IPS DF 19.7 (cell line): ENCODE data around the gene FURIN.
"Not testable (repeated sequence)": the region's sequence is repeated elsewhere in the genome, so short reads cannot be mapped to it uniquely, and the experiment has no call there.

Experiments
- DNase-seq: peaks from one replicate; pipeline ENCODE4 v3.0.0-alpha.2; 2013; ENCODE audit warnings: low read depth, low spot score

The FURIN gene

DNA sequence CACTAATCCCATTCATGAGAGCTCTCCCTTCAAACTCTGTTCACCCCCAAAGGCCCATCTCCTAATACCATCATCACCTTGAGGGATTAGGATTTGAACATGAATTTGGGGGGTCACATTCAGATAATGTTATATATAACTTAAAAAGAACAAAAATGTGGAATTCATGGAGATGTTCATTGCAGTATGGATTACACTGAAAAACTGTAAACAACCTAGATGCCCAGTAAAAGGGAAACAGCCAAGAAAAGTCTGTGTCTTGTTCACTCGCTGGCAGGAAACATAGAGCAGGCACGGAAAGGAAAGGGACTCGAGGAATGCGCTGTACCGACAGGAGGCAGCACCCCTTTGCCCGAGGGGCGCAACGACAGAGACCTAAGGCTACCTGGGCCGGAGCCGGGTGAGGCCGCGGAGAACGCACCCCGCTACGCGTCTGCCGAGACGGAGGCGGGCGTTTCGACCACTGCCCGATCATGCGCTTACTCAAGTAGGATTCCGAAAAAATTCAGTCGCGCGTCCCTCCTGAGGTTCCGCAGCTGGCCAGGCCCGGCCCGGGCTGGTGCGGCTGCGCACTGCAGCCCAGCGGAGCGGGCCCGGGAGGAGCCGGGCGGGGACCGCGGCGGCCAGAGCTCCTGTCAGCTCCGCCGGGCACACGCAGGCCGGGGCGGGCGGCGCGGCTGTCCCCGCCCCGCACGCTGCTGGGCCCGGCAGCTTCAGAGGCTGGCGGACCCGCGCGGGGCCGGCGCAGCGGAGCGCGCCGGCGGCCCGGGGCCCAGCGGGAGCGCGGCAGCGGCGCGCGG, 33.9 kb downstream of the FURIN start:
- no peak for DNase-seq

DNA sequence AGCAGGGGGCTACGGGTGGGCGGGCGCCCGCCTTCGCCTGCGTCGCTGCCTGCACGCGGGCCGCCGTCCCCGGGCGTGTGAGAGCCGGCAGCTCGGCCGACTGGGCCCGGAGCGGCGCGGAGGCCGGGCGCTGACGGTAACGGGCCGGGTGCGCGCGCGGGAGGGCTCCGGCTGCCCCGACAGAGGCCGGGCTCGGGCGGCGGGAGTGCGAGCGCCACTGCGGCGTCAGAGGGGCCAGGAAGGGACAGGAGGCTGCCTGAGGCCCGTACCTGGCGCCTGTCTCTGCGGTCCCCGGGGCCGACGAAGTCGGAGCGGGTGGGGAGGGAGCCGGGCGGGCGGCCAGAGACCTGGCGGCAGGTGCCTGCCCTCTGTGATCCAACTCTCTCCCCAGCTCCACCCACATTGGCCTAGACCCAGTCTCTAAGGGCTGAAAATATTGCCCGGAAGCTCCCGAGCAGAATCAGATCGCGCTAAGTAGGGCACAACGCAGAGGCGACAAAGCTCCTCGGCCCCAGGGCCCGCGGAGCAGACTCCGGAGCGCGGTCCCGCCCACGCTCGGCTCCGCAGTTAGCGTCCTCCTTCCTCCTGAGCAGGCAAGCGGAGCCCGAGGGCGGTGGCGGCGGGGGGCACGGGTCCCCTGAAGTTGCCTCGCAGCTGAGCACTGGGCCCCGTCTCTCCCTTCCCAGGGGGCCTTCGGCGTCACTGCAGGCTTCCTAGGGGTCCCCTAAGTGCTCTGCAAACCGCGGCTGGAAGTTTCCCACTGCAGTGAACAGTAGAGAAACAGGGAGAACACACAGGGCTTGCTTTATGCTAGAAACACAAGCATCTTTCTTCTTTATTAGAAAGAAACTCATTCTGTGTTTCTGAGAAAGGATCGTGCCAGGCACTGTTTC, 34.7 kb downstream of the FURIN start, which contains the start of gene MAN2A2:
Gene MAN2A2 (plus strand): TSS at position 463 of the 893 bp plus-strand sequence. CDS start 906 bp downstream, outside the sequence.
- DNase-seq = no peak

GRCh38 chr15:90903733-90904536, 35.5 kb downstream of the FURIN start:
- no peak for DNase-seq

GRCh38 chr15:90904746-90905145, 36.4 kb downstream of the FURIN start:
- no peak for DNase-seq

DNA sequence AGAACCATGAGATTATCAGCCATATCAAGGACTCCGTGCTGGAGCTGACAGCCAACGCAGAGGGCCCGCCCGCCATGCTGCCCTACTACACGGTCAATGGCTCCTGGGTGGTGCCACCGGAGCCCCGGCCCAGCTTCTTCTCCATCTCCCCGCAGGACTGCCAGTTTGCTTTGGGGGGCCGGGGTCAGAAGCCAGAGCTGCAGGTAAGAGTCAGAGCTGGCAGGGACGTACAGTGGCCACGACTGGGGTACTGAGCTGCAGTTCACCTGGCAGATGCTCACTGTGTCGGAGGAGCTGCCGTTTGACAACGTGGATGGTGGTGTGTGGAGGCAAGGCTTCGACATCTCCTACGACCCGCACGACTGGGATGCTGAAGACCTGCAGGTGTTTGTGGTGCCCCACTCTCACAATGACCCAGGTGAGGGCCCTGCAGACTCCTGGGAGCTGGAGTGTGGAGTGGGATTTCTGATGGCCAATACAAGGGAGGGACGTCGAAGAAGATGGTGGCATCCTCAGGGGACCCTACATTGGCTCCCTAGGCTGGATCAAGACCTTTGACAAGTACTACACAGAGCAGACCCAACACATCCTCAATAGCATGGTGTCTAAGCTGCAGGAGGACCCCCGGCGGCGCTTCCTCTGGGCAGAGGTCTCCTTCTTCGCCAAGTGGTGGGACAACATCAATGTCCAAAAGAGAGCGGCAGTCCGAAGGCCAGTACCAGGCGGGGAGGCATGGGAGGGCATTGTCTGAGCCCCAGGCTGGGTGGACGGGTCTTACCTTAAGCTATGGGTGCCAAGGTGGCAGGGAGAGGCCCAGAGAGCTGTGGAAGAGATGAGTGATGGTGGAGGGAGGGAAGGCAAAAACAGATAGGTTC, 37.2 kb downstream of the FURIN start:
- no peak for DNase-seq

DNA sequence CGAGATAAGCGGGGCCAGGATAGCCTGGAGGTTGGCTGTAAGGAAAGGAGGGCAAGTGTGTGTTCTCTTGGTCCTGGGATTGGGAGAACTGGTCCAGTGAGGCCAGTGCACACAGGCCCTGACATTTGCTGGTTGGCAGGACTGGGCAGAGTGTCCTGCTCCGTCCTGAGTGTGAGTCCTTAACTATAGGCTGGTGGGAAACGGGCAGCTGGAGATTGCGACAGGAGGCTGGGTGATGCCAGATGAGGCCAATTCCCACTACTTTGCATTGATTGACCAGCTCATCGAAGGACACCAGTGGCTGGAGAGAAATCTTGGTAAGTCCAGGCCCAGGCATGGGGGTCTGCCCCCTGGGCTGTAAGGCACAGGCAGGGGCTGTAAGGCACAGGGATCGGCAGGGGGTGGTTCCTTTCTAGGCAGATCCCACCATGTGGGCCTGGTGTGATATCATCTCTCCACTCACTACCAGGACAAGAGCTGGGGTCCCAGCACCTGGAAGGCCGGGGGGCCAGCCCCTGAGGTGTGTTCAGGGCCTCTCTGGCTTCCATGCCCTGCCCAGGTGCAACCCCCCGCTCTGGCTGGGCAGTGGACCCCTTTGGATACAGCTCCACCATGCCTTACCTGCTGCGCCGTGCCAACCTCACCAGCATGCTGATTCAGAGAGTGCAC, 37.9 kb downstream of the FURIN start:
- DNase-seq = no peak

GRCh38 chr15:90907051-90907660, 38.8 kb downstream of the FURIN start:
- no peak for DNase-seq

DNA sequence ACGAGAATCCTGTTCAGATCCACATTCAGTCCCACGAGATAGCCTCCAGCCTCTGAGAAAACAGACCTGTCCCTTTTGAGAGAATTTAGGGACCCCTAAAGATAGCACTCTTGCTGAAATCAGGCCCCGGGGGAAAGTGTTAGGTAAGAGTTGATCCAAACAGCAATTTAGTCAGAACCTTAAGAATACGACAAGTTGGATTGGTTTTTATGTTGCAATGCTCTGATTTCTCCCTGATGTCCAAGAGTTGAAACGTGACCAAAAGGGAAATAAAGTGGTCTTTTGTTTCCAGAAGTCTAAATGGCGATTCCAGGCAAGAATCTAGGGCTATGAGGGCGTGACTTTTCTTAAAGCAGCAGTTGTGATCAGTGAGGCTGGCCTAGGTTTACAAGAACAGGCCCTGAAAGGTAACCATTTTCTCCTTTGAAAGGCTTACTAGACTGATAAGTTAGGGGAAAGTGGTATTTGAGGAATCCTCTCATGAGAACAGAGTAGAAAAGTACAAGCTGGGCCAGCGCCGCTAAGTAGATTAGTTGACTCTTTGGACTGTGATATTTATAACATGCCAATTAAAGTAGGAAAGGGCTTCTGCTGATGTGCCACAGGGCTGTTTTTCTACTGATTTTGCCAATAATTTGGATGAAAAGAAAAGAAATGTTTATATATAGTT, 39.6 kb downstream of the FURIN start:
- no peak for DNase-seq

- DNase-seq = not testable (repeated sequence)
Measured at GRCh38 chr15:90909449-90909848, 41.1 kb downstream of the FURIN start.

DNA sequence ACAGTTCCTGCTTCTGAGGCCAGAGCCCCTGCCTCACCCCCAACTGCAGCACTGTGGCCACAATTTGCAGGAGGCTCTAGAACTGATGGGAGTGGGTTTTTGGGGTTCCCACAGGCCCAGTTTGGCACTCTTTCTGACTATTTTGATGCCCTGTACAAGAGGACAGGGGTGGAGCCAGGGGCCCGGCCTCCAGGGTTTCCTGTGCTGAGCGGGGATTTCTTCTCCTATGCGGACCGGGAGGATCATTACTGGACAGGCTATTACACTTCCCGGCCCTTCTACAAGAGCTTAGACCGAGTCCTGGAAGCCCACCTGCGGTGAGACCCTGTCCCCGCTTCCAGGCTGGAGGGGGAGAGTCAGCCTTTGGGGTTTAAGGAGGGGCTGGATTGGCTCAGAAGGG, 41.6 kb downstream of the FURIN start:
- no peak for DNase-seq

DNA sequence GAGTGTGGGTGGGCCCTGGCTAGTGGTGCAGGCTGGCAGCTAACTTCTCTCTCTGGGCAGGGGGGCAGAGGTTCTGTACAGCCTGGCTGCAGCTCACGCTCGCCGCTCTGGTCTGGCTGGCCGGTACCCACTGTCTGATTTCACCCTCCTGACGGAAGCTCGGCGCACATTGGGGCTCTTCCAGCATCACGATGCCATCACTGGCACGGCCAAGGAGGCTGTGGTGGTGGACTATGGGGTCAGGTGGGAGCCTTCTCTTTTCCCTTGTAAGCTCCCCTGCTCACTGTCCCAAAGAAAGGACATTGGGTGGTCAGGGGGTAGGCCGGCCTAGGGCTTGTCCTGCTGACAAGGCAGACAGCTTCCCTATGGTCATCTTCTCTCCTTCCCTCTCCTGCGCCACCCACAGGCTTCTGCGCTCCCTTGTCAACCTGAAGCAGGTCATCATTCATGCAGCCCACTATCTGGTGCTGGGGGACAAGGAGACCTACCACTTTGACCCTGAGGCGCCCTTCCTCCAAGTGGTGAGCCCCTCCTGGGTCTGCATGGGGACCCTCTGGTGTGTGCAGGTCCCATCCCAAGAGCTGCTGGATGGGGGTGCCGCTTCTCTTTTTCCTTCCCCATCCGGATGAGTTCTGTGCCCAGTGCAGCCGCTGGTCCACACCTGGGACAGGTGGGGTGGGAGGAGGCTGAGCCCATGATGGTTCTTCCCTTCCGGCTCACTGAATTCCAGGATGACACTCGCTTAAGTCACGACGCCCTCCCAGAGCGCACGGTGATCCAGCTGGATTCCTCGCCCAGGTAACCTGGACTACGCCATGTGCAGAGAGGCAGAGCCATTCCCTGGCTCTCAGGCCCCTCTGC, 42.3 kb downstream of the FURIN start:
- no peak for DNase-seq

- no peak for DNase-seq
Measured at GRCh38 chr15:90911302-90911623, 42.9 kb downstream of the FURIN start.

GRCh38 chr15:90911906-90912769, 43.8 kb downstream of the FURIN start:
- DNase-seq = no peak

DNA sequence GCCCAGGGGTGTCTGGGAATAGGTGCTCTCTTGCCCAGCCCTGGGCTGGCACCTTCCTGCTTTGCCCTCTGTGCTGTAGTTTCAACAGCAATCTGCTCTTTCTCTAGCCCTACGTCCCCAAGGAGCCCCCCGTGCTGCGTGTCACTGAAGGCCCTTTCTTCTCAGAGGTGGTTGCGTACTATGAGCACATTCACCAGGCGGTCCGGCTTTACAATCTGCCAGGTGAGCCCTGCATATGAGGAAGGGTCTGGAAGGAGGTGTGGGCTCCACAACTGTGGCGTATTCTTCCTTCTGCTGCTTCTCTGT, 44.3 kb downstream of the FURIN start:
- no peak for DNase-seq

DNA sequence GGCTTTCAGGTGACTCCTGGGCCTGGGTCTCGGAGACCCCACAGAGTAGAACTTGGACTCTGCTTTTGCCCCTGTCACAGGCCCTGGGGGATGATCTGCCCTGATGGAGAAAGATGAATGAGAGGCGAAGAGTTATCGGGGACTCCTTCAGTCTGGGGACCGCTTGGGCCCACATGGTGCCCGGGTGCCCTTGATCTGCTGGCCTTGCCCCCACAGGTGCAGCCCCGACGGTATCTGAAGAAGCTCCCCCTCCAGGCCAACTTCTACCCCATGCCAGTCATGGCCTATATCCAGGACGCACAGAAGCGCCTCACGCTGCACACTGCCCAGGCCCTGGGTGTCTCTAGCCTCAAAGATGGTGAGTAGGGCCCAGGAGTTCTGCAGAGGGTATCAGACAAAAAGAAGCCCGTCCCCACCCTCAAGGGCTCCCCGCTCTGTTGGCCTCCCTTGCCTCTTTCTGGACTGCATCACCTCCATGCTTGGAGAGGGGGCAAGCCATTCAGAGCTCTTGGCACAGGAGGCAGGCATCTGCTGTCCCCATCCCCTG, 45.1 kb downstream of the FURIN start:
- no peak for DNase-seq

DNA sequence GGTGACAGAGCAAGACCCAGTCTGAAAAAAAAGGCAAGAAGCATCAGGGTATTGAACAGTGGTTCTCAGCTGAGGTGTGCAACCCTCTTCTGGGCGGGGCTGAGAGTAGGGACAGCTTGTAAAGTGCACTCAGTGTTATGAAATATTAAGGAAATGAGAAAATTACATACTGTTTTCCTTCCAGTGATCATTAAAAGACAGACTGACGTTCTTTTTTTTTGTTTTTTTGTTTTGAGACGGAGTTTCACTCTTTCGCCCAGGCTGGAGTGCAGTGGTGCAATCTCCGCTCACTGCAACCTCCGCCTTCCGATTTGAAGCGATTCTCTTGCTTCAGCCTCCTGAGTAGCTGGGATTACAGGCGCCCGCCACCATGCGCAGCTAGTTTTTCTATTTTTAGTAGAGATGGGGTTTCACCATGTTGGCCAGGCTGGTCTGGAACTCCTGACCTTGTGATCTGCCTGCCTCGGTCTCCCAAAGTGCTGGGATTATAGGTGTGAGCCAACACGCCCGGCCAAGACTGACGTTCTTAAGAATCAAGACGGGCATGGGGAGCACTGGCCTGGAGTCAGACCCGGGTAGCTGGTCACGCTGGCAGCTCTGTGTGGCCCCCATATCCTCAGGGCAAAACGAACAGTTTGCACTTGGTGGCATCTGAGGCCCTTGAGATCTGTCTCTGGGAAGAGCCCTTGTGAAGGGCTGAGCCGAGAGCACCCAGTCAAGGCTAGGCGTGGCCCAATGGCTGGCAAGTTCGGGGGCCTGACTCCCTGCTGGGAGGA, 46.1 kb downstream of the FURIN start:
- DNase-seq = no peak
